ENCODE data around the gene KRAS. TPM values are rescaled to one million over a fixed set of nuclear protein-coding genes. Genes with fewer than 3 reads are reported as not detected.

The KRAS gene
- total RNA-seq, 1 donor from 2014 or later, result 15.5 TPM

GRCh38 chr12:25155022-25155576 is 95.6 kb downstream of the KRAS start:
- no peak overlapping the region for H3K4me3 ChIP-seq (ENCODE audit: low read depth, low read length)
- H3K36me3 ChIP-seq (ENCODE audit: control insufficient read depth, insufficient read depth, low read length), result no peaks in the 10 kb centered on the region
- no peaks in the 10 kb centered on the region for H3K27me3 ChIP-seq (ENCODE audit: control insufficient read depth, insufficient read depth, low read length)
- peak; percentile 57 for TF ChIP-seq CTCF (IDR thresholded peaks at IDR 0.05; ENCODE audit: insufficient read depth, low read length, severe bottlenecking)
- DNase-seq (ENCODE audit: low read depth), result peak; percentile 44
- FAIRE-seq, result no peak

Other genes starting within 250 kb of the KRAS start
- 0.13 TPM in 1 of 2 replicates, not detected in the other for gene DNAI7, start 55.8 kb downstream of the KRAS start, total RNA-seq
- gene ETFRF1, start 55.7 kb downstream of the KRAS start, total RNA-seq, result 7.9 and 10.8 TPM in 2 replicates

Measured in bronchial epithelial cell (primary cell).